ENCODE measurements around the gene MYRIP. TPM values are rescaled to one million over a fixed set of nuclear protein-coding genes. Genes with fewer than 3 reads are reported as not detected.

Gene MYRIP
- total RNA-seq, 2 donors from 2014 or later = 6.3 to 8.7 TPM

DNA sequence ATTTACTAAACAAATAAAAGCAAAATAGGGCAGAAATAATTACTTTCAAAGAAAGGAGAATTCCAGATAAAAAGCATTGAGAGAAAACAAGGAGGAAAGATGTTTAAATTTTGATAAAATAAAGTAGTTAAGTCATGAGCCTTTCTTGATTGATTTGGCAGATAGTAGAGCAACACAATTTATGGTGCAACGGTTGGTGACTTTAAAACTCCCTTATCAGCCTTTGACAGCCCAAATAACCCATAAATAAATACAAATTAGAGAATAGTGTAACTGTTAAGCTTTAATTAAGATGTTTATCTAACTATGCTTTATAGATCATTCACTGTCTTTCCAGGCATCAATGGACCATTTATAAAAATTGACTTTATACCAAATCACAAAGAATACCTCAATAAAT lies 446.1 kb downstream of the MYRIP start:
- Histone ChIP-seq H3K9me3 (no peaks in the 10 kb centered on the region), H3K9ac (ENCODE audit: low read depth in 2 of 2, low read length in 2 of 2) (no peak overlapping the region), H3K4me3 (no peak overlapping the region), H3K4me1 (no peaks in the 10 kb centered on the region), H3K36me3 (no peaks in the 10 kb centered on the region), H3K27me3 (no peaks in the 10 kb centered on the region), H3K27ac (no peak overlapping the region)
- intact Hi-C loops (cut with DNase I) = no loop called here
- TF ChIP-seq, protein P1, sequence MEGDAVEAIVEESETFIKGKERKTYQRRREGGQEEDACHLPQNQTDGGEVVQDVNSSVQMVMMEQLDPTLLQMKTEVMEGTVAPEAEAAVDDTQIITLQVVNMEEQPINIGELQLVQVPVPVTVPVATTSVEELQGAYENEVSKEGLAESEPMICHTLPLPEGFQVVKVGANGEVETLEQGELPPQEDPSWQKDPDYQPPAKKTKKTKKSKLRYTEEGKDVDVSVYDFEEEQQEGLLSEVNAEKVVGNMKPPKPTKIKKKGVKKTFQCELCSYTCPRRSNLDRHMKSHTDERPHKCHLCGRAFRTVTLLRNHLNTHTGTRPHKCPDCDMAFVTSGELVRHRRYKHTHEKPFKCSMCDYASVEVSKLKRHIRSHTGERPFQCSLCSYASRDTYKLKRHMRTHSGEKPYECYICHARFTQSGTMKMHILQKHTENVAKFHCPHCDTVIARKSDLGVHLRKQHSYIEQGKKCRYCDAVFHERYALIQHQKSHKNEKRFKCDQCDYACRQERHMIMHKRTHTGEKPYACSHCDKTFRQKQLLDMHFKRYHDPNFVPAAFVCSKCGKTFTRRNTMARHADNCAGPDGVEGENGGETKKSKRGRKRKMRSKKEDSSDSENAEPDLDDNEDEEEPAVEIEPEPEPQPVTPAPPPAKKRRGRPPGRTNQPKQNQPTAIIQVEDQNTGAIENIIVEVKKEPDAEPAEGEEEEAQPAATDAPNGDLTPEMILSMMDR (IDR thresholded peaks at IDR 0.05) = no peak
- DNase-seq = no peak

DNA sequence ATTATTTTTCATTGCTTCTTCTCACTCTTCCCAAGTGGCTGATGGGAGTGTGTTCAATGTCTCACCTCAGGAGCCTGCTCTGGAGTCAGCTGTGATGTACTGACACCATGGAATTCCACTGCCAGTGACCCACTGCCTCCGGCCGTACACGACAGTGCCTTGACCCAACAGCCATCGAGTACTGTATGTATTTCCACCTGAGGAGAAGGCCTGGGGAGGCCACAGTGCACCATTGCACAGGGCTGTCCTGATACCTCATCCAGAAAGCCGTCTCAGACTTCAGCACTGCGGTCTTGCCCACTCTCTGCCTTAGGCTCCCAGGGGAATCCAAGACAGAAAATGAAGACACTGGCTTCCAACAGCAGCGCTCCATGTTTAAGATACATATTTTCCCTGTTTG lies 448.7 kb downstream of the MYRIP start:
- Histone ChIP-seq H3K9me3 (no peaks in the 10 kb centered on the region), H3K27me3 (no peaks in the 10 kb centered on the region), H3K4me1 (no peaks in the 10 kb centered on the region), H3K9ac (ENCODE audit: low read depth in 2 of 2, low read length in 2 of 2) (no peak overlapping the region), H3K27ac (no peak overlapping the region), H3K4me3 (no peak overlapping the region), H3K36me3 (no peaks in the 10 kb centered on the region)
- TF ChIP-seq, protein P1 (IDR thresholded peaks at IDR 0.05) = no peak
- intact Hi-C loops (cut with DNase I) = no loop called here
- no peak for DNase-seq

DNA sequence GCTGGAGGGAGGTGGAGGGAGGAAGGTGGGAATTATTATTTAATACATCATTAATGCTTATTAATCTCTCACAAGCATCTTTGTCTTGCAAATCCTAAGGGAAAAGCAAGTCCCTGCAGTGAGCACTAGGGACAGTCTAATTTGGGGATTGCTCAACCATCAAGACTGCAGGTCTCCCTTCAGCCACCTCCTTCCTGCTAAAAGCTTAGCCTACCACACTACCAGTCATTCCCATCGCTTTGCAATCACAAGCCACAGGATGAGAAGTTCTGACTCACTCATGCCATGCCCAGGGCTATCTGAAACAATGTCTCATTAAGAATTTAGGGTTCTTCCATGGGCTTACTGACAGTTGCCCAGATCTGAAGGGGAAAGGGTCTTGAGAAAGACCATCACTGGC lies 449.1 kb downstream of the MYRIP start:
- Histone ChIP-seq H3K9me3 (no peaks in the 10 kb centered on the region), H3K4me3 (no peak overlapping the region), H3K36me3 (no peaks in the 10 kb centered on the region), H3K9ac (ENCODE audit: low read depth in 2 of 2, low read length in 2 of 2) (no peak overlapping the region), H3K27ac (no peak overlapping the region), H3K4me1 (no peaks in the 10 kb centered on the region), H3K27me3 (no peaks in the 10 kb centered on the region)
- no peak for DNase-seq
- TF ChIP-seq, protein P1 (IDR thresholded peaks at IDR 0.05) = no peak
- intact Hi-C loops (cut with DNase I) = no loop called here

DNA sequence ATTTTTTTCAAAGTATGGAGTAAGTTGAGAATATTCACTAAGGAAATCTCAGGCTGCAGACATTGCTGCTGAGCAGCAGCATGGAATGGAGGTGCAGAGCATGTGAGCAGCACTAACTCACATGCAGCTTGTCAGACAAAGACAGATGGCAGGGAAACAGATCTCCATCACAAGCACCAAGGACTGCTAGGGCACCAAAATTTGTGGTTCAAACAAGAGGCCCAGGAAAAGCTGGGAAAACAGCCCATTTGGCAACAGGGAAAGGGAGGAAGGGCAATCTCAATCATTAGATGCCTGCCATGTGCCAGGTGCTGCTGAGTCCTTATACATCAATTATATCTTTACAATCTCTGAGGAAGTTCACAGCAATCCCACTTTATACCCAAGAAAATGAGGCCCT lies 452.9 kb downstream of the MYRIP start:
- no peak overlapping the region for H3K27ac ChIP-seq
- H3K27me3 ChIP-seq = no peaks in the 10 kb centered on the region
- no peak for DNase-seq
- intact Hi-C loops (cut with DNase I) = no loop called here
- no peak overlapping the region for H3K4me3 ChIP-seq
- H3K4me1 ChIP-seq = no peaks in the 10 kb centered on the region
- H3K36me3 ChIP-seq = no peaks in the 10 kb centered on the region
- H3K9ac ChIP-seq (ENCODE audit: low read depth in 2 of 2, low read length in 2 of 2) = no peak overlapping the region
- H3K9me3 ChIP-seq = no peaks in the 10 kb centered on the region
- TF ChIP-seq, protein P1 (IDR thresholded peaks at IDR 0.05) = no peak

DNA sequence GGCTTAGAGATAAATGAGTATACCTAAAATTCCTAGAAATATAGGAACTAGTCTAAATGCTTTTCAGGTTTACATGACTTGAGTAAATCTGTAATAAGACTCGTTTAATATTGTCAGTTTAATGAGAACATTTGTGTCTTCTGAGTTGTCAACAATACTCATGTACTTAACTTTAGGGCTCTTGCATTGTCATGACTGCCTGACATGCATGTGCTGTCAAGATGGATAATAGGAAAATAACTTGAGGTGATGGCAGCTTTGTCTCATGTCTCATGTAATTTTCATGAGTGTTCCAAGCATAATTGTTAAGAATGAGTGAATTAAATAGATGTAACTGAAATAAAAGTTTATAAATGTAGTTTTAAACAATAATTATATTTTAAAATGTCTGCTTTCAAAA lies 455.0 kb downstream of the MYRIP start:
- intact Hi-C loops (cut with DNase I) = no loop called here
- TF ChIP-seq, protein P1 (IDR thresholded peaks at IDR 0.05) = no peak
- no peak for DNase-seq

GRCh38 chr3:40265181-40265580 lies 455.8 kb downstream of the MYRIP start:
- no peaks in the 10 kb centered on the region for H3K9me3 ChIP-seq
- H3K4me3 ChIP-seq = no peak overlapping the region
- no peak for DNase-seq

More for the DNA sequence above, 455.0 kb downstream of the MYRIP start:
- no peaks in the 10 kb centered on the region for H3K9me3 ChIP-seq
- no peak overlapping the region for H3K27ac ChIP-seq
- no peaks in the 10 kb centered on the region for H3K27me3 ChIP-seq
- no peaks in the 10 kb centered on the region for H3K36me3 ChIP-seq
- no peaks in the 10 kb centered on the region for H3K4me1 ChIP-seq
- H3K4me3 ChIP-seq = no peak overlapping the region
- no peak overlapping the region for H3K9ac ChIP-seq (ENCODE audit: low read depth in 2 of 2, low read length in 2 of 2)

More at GRCh38 chr3:40265181-40265580, 455.8 kb downstream of the MYRIP start:
- Histone ChIP-seq H3K9ac (ENCODE audit: low read depth in 2 of 2, low read length in 2 of 2) (no peak overlapping the region), H3K27me3 (no peaks in the 10 kb centered on the region), H3K36me3 (no peaks in the 10 kb centered on the region), H3K4me1 (no peaks in the 10 kb centered on the region), H3K27ac (no peak overlapping the region)
- intact Hi-C loops (cut with DNase I) = no loop called here
- TF ChIP-seq, protein P1 (IDR thresholded peaks at IDR 0.05) = no peak
